GM12865 (cell line): Measurements from ENCODE around the gene CRIP2.

Experiments
- DNase-seq: peaks from one replicate; pipeline ENCODE4 v3.0.0; 2010; ENCODE audit warnings: low read depth
- H3K4me3 ChIP-seq: 2 replicates; pipeline ENCODE4 v1.5.1; 2011; ENCODE audit warnings: mild to moderate bottlenecking, low read depth, low read length, control low read depth
- CTCF ChIP-seq: IDR thresholded peaks from 2 replicates; pipeline ENCODE4 v1.5.1; 2011; ENCODE audit warnings: low read length, control low read depth, low read depth, inconsistent platforms; ENCODE audit not compliant: insufficient read depth; ENCODE audit errors: missing control alignments

CRIP2 gene

DNA sequence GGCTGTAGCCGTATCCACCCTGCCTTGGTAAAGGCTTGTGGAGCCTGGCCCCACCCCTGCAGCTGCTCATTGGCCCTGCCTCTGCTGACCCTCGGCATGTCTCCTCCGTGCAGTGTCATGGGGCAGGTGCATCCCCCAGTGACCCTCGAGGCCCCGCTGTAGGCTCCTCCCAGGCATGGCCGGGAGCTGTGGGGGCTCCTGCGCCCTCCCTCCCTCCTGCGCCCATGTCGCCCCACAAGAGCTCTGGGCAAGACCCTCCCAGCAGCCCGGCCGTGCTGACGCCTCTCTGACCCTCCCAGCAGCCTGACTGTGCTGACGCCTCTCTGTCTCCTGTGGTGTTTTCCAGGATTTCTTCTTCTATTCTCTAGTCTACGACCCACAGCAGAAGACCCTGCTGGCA lies 20.8 kb upstream of the CRIP2 start:
- no peak for DNase-seq
- TF ChIP-seq CTCF = no peak
- H3K4me3 ChIP-seq = no peak overlapping the region

GRCh38 chr14:105455086-105455640 lies 19.5 kb upstream of the CRIP2 start:
- DNase-seq = no peak
- TF ChIP-seq CTCF = no peak
- H3K4me3 ChIP-seq = no peak overlapping the region

- H3K4me3 ChIP-seq = no peak overlapping the region
- TF ChIP-seq CTCF = no peak
- no peak for DNase-seq
Observed at GRCh38 chr14:105455766-105456660, 18.6 kb upstream of the CRIP2 start.

DNA sequence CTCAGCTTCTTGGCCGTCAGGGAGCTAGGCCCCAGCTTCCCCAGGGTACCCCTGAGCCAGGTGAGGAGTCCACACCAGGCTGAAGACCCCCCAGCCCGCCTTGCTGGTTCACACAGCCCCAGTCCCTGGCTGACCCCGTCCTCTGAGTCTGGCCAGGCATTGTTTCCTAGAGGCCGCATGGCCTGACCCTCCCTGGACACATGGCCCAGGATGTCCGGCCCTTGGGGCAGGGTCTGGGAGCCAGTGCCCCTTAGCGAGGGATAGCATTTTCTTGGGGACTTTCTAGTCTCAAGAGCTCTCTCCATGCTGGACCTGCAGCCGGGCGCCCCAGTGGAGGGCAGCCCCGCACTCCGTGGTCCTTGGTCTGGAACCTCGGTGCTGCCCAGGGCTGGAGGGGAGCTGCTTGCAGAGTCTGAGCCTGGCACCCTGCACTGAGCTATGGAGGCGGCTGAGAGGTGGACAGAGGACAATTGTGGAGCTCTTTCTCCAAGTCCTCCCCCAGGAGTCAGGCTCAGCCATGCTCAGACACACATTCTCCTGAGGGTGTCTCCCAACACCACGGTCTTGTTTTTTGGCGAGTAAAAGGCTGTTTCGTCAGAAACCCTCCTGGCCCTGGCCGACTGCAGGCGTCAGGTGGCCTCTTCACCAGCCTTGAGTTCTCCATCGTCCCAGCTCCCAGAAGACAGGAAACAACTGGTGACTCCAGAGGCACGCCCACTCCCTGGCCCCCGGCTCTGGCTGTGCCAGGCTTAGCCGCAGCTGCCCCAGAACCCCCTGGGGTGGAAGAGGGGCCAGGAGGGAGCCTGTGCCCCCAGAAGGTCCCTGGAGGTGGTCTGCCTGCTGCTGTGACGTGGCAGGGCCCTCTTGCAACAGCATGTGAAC lies 17.6 kb upstream of the CRIP2 start:
- TF ChIP-seq CTCF = no peak
- DNase-seq = no peak
- H3K4me3 ChIP-seq = no peak overlapping the region

- no peak overlapping the region for H3K4me3 ChIP-seq
- no peak for TF ChIP-seq CTCF
- DNase-seq = no peak
Observed at GRCh38 chr14:105458010-105458409, 16.6 kb upstream of the CRIP2 start.

DNA sequence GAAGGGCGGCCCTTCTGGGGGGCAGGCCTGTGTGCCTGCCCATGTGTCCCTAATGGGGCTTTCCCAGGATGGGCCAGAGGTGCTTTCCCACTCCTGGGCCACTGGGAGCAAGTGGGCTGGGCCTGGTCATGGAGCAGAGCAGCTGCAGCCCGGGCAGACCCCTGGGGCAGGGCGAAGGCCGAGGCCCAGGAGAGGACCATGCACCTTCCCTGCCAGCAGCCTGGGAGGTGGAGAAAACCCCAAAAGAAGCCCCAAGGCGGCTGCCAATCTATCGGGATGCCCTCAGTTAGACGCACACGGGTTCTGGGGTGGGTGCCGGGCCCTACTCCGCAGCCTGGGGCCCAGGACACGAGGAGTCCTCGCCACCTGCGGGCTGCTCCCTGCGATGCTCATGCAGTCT lies 16.1 kb upstream of the CRIP2 start:
- DNase-seq = no peak
- TF ChIP-seq CTCF = no peak
- no peak overlapping the region for H3K4me3 ChIP-seq
